ENCODE results near the gene DNHD1. TPM values are rescaled to one million over a fixed set of nuclear protein-coding genes. Genes with fewer than 3 reads are reported as not detected.
A peak's percentile ranks its signal among the peaks of the same experiment; 100 is the strongest.

Gene DNHD1
- total and polyA plus RNA-seq, 9 of the 15 experiments (the other 6 are each of a cell fraction or from before 2014, with no cell fraction given), result 0.82 to 9.7 (median 3.8) TPM

GRCh38 chr11:6488821-6489220, 8.3 kb upstream of the DNHD1 start:
- WGBS (ENCODE audit: insufficient coverage, low coverage, missing lambda C conversion rate), result 90% methylated on average over 3 of the region's 3 CpGs
- in situ Hi-C loops (cut with MboI) (no loop called here), intact Hi-C loops (cut with micrococcal nuclease) (no loop called here)
- CTCF ChIA-PET (ENCODE audit: low intra/inter-chr PET ratio), result no interaction called here
- H3K4me1 ChIP-seq (replicated peaks in 1 of 2; ENCODE audit: control insufficient read depth in 2 of 2, insufficient read depth in 2 of 2, low read length in 2 of 2), result no peaks in the 10 kb centered on the region; a peak in 1 of 5 replicates
- ATAC-seq (peak; percentile 21; the same call in 2 of the 3 replicates), DNase-seq (ENCODE audit: extremely low read depth in 1 of 4, low spot score in 3 of 4) (no peak), FAIRE-seq (no peak)
- no peaks in the 10 kb centered on the region for H3K9me3 ChIP-seq (replicated peaks; ENCODE audit: control insufficient read depth, insufficient read depth, low read depth, low read length)
- H2AFZ ChIP-seq (ENCODE audit: low read depth, low read length), result no peak overlapping the region
- no peak overlapping the region for H3K27ac ChIP-seq (ENCODE audit: extremely low read depth, low read depth, low read length)
- no peaks in the 10 kb centered on the region for H3K9me1 ChIP-seq (ENCODE audit: control insufficient read depth, insufficient read depth, low read length)
- no peaks in the 10 kb centered on the region for H3K27me3 ChIP-seq (ENCODE audit: control insufficient read depth in 2 of 2, insufficient read depth in 2 of 2, low read length in 2 of 2)
- no peak overlapping the region for H3K9ac ChIP-seq (ENCODE audit: insufficient read depth in 1 of 2, low read depth in 2 of 2, low read length in 2 of 2)
- TF ChIP-seq SREBF2 (CRISPR knock-in tag; IDR thresholded peaks at IDR 0.05), result no peak
- no peak for TF ChIP-seq CBX1 (IDR thresholded peaks at IDR 0.05; ENCODE audit: low read depth)
- no peak for TF ChIP-seq LEF1 (IDR thresholded peaks at IDR 0.05)
- no peak for TF ChIP-seq BCLAF1 (IDR thresholded peaks at IDR 0.05; ENCODE audit: borderline replicate concordance in 1 of 2, control insufficient read depth in 1 of 2, low read depth in 2 of 2, low read length in 1 of 2)
- no peak for TF ChIP-seq EGR1 (conservative IDR thresholded peaks at IDR 0.05)
- no peak for TF ChIP-seq CBX5 (IDR thresholded peaks at IDR 0.05; ENCODE audit: borderline replicate concordance, low read depth)
- TF ChIP-seq ZNF3 (CRISPR knock-in tag; IDR thresholded peaks at IDR 0.05), result no peak
- TF ChIP-seq POLR2H (tag; IDR thresholded peaks at IDR 0.05; ENCODE audit: low read depth), result no peak
- TF ChIP-seq SREBF1 (IDR thresholded peaks at IDR 0.05; ENCODE audit: borderline replicate concordance, low read depth, low read length), result no peak
- TF ChIP-seq ZNF12 (CRISPR knock-in tag; IDR thresholded peaks at IDR 0.05), result no peak
- no peak for TF ChIP-seq ZNF408 (CRISPR knock-in tag; IDR thresholded peaks at IDR 0.05; ENCODE audit: low read depth)
- no peak for TF ChIP-seq EHMT2 (IDR thresholded peaks at IDR 0.05)
- H3K4me3 ChIP-seq, result no peak overlapping the region
- H3K4me2 ChIP-seq (ENCODE audit: insufficient read depth, low read length), result no peak overlapping the region
- H3K36me3 ChIP-seq (ENCODE audit: control insufficient read depth, insufficient read depth, low read length), result peaks cover 77% of the 10 kb centered on the region
- POLR2A ChIA-PET, result interaction anchor here (4.9 kb wide), 1 partner anchor 11 kb away, joined by 33 read pairs; the partner anchor contains the start of gene DNHD1
- H4K20me1 ChIP-seq (replicated peaks; ENCODE audit: control insufficient read depth, insufficient read depth, low read length), result no peaks in the 10 kb centered on the region
- peaks cover 5% of the 10 kb centered on the region; the same call in 1 of the 3 replicates for H3K79me2 ChIP-seq (ENCODE audit: control insufficient read depth, insufficient read depth, low read length)
- BruUV-seq (replicated peaks), result no TSS peak
